HG03159 (cell line): ENCODE results near the gene THSD7A.

ENCODE experiments used
- ATAC-seq: cut with Tn5 transposase; IDR thresholded peaks from one replicate; pipeline ENCODE4 v1.9.1; 2021; ENCODE audit warnings: mild to moderate bottlenecking, moderate library complexity; ENCODE audit not compliant: unreplicated experiment

The THSD7A gene

DNA sequence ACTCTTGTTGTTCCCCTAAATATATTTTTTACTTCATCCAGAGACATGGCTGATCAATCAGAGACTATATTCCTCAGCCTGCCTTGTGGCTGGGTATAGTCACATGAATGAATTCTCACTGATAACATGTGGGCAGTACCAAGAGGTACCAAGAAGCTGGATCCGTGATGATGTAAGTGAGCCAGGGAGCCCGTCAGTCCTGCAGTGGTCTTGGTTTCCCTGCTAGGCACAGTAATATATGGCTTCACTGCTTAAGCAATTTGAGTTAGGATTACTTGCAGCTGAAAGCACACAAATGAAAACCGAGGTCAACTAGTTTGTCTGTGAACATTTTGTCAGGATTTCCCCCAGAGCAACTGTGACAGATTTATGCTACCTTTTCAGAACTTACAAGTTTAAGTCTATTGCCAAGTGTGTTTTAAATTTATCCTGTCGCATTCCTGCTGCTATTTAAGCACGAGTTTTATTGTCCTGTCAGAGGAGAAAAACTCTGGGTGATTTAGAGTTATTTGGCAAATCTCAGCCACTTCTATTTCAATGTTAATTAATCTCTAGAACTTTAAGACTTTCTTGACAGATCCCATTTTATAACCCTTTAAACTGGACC is 476.5 kb downstream of the THSD7A start:
- ATAC-seq: no peak

DNA sequence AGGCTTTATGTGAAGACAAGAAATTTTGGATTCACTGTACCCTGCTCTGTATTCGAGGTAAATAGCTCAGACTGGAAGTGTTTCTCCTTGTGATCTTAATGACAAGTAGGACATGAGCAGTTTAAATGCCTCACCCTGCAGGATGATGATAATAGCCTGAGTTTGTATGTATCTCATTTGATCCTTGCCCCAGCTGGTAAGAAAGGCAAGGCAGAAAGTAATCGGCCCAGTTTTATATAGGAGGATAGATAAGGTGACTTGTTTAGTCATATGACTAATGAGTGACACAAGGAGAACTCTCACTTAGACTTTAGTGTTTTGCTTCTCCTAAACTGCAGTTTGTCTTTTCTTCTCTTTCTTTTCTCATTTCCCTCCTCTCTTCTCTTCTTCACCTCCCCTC is 485.7 kb downstream of the THSD7A start:
- no peak for ATAC-seq

DNA sequence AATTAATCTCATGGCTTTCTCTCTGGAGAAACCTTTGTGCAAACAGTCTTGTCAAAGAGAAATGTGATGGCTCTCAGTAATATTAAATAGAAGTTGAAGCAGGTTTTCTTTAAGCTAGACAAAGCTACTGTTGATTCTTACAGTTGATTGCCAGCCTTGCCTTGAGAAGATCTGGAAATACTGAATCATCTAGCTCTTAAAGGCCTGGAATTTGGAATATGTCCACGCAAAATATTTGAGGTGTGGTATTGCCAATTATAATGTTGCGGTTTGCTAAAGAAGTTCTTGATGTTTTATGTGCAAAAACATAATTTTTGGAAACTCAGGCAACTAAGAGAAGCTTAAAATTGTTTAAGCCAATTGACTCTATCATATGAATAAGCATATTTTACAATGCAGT is 486.4 kb downstream of the THSD7A start:
- ATAC-seq: no peak

DNA sequence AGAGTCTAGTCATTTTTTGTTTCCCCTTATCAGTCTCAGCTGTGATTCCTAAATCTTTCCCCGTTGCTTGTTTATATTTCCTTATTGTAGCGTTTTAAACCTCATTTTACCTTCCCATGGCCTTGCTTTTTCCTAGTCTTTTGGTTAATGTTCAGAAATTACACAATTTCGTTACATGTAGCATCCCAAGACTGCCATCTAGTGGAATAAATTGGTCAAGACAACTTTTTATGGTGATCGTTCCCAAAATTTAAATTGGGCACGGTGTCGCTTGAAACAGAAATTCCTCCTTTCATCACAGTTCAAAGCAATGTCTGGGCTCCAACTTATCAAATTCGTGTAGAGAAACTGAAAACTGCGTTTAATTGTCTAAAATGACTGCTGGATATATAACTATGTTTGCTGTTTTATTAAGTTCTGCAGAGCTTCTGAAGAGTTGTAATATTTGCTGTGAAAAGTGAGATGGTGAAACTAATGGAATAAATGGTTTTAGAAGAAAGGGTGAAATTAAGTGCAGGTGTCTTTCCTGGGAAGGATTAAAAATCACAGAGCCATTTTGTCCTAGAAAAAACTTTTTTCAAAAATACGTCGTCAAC is 488.1 kb downstream of the THSD7A start:
- ATAC-seq: peak; percentile 41

DNA sequence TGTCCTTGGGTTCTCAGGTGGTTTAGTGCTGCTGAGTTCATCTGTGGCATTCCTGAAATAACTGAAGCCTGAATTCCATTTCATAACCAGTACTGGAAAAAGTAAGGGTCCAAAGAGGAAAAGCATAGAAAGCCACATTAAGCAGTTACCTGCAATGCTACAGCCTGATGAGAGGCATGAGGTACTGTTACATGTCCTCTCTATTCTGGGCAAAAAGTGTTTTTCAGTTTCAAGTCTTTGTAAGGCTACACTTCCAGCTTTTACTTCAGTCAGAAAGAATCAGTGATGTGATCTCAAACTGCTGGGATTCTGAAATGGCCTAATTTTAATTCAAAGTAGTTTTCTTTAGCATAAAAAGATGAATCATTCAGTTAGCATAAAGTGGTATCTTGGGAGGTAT is 488.9 kb downstream of the THSD7A start:
- ATAC-seq: peak; percentile 19

DNA sequence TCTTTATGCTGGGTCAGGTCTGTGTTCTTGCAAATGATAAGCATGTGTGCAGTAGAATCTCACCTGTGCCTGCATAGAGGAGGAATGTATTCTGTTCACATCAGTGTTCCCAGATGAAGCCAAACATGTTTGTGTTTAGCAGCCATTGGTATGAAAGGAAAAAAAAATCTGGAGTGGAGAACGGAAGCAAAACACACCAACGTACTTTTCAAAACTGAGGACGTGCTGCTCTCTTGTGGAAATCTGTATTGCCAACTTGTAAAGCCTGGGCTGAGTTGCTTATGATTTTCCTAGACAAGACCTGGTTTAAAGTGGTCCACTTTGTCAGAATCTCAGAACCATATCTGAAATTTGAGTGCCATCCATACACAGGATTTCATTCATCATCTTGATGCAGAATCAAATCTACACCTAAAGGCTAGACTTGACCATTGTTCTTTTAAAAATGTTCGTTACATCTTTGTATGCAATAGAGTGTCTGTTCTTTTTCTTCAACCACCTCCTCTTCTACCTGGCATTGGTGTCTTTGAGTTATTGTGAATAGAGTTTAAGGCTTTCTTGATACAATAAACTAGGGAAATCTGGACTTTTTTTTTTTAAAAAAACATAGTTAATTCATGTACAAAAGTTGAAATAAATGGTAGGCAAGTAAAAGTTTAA is 490.6 kb downstream of the THSD7A start:
- no peak for ATAC-seq

DNA sequence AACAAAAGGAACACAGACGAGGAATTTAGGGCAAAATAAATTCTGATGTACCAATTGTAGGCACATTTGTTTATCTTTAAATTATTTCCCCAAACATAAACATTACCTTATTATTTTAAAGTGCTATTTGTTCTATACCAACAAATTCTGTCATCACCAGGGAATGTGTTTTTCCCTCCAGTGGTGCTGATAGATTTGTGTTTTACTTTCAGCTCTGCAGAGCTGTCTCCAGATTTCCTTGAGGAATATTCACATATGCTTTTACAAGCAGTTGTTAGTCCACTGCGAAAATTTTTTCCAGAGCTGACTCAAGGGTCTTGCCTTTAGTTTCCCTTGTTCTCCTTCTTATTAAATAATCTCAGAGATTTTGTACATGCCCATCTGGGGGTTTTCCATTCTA is 495.6 kb downstream of the THSD7A start:
- no peak for ATAC-seq

DNA sequence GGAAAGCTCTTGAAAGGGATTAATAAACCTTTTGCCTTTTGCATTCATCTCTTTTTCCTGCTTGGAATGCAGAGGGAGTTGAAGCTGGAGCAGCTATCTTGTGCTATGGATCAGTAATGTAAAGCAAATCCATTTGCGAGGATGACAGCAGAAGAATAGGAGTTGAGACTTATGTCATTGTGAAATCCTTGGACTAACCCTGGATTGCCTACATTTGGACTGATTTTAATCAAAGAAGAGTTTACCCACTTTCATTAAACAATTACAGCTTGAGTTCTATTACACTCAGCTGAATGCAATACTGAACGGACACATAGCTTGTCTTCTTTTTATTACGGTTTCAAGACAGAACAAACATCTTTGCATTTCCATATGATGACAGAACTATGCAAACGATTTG is 496.1 kb downstream of the THSD7A start:
- ATAC-seq: no peak

DNA sequence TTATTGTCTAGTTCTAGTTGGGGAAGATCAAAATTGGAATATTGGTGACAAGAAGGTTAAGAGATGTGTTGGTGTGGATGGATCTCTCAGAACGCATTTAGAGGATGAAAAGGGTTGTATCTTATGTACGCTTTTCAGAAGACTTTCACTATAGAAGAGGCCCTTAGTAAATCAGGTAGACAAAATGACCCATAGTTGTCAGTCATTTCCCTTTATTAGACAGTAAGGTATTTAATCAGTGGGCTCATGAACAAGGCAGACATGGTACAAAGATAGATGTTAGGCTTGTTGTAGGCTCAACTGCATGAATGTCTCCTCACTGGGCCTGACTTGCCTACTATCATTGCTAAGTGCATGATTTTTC is 499.2 kb downstream of the THSD7A start:
- peak; percentile 40 for ATAC-seq

DNA sequence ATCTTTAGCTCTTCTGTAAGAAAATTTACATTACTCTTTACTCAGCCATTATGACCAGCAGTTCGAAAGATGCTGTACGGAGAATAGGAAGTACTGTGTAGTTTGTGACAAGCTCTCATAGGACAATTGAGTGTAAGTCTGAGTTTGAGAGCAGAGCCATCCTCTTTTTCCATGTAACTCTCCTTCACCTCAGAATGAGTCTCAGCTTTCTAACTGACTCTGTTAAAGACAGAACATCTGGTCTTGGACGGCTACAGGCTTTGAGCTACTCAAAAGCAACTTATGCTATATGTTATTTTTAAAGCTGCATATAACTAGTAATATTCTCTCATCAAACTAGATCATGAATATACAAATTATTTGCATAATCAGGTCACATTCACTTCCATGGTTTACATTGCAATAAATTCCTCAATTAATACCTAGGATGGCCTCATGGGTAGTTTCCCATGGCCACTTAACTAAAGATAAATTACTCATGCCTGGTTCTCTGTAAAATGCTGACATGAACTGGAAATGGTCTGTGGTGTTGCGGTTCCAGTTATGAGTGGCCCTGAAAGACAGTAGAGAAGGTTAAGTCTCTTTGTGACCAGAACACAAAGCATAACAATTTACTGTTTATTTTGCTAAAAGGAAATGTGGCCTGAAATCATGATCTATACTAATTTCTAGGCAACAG is 499.7 kb downstream of the THSD7A start:
- peak; percentile 89 for ATAC-seq

DNA sequence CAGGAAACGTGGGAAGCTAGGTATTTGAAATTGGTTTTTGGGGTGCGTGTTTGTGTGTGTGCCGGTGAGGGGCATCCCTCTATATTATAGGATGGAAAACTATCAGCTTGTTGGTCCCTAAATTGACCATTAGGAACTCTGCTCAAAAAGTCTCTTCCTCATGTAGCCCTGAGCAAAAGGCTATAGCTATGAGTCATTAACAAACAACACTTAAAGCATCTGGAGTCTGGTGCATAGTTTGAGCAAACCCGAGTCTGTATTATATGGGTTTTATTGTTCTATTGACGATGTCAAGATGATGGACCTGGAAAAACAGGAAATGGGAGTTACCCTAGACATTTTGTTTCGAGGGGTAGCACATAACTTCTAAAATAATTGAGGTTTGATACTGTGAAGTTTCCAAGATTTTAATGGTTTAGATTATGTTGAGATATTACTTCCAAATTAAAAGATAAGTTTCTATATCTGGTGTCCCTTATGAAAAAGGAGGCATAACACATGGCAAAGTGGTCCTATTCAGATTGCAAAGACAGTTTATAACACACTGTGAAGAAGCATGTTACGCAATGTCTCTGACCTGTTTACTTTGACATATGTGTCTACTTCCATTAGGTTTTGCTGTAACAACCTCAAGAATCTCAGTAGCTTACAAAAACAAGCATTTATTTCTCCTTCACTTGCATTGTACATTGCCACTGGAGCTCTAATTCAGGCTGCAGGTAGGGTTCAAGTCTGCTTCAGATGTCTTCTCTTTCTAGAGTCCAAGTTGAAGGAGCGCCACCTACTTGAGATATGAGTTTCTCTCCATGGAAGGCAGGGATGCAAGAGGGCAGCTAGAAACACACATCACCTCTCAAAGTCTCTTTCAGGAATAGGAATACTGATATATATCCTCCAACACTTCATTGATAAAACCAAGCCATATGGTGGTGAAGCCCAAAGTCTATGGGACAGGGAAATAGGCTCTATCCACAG is 500.6 kb downstream of the THSD7A start:
- no peak for ATAC-seq

DNA sequence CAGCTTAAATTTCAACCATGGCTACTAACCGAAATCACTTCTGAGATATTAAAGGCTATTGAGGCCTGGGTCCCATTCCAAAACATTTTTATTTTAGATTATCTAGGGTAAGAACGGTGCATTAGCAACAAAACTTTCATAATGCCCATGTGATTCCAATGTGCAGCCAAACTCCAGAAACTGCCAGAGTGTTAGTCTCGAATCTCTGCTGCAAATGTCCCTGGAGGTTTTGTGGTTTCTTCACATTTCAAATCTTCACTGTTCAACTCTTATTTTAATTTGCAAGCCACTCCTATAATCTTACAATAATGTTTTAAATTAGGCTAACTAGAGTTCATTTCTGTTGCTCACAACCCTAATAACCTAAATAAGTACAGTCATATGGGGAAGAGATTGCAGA is 501.3 kb downstream of the THSD7A start:
- no peak for ATAC-seq

DNA sequence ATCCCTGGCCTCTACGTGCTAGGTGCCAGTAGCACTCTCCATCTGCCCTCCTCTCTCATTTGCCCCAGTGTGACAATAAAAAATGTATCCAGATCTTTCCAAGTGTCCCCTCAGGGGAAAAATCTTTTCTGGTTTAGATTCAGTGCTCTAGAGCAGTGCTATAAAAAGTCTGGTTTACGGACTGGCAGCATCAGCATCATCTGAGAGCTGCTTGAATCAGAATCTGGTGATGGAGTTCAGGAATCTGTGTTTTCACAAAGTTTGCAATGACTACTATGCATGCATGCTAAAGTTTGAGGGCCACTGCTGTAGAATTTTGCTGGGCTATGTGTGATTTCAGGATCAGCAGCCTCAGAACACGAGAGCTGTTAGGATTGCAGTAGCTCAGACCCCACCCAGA is 501.8 kb downstream of the THSD7A start:
- no peak for ATAC-seq

DNA sequence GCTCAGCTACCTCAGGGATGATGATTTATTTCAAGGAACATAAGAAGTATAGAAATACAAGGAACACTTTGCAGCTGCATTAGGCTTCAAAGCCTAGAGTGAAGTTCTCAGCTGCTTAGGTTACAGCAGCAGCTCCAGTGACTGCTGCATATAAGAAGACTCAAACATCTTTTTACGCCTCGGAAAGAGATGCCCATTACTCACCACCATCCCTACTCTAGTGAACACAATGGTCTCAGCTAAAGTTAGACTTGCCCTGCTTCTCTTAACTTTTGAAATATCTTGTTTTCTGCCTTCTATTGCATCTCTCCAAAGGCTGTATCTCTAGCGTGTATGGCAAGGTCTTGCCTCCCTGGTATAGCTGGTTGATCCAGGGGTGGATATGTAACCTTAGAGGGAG is 502.4 kb downstream of the THSD7A start:
- no peak for ATAC-seq

DNA sequence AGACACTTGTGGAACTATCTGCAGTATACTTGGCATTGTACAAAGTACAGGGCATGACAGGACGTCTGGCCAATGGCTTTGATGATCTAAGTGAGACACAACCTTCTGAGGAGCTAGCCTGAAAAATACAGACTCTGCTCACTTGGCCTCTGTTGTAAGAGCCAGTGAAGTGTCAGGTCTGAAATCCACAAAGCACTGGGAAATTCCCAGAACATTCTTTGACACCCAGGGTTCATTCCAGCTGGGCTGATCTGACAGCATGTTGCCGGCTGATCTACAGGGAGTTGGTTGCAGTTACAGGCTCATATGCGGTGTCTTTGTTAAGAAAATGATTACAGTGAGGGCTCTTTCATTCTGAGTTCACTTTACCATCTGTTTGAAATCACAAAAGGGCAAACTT is 503.7 kb downstream of the THSD7A start:
- no peak for ATAC-seq

DNA sequence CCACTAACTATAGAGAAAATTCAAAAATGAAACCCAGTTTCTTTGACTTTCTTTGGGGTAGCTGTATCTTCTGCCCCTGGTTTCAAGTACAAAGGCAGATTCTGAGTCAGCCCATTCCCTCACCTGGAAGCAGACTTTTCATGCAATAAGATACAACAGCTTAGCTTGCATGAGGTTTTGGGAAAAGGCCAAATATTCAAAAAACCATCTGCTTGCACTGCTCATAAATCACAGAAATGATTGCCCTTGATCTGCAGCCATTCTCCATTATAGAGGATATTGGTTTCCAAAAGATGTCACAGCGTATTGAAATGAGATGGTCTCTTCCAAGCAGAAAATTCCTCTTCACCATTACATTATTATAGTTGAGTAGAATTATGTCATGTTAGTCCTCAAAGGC is 504.4 kb downstream of the THSD7A start:
- ATAC-seq: no peak
